ENCODE measurements around the gene SCARB1. TPM values are rescaled to one million over a fixed set of nuclear protein-coding genes. Genes with fewer than 3 reads are reported as not detected.

Gene SCARB1
- total RNA-seq, 1 donor from 2014 or later = 6.6 TPM

DNA sequence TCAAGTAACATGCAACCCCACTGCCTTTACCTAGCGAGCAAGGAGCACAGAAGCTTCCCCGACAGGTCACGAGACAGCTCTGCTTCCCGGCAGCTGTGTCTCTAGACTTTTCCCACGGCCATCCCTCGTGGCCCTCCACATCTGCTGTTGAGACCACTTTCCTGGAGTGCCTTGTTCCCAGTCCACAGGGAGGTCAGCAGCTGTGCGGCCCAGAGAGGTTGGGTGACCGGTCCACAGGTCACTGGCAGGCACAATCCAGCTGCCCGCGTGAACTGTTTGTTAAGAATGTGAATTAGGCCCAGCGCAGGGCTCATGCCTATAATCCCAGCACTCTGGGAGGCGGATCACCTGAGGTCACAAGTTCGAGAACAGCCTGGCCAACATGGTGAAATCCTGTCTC lies 71.5 kb downstream of the SCARB1 start:
- Histone ChIP-seq H3K27me3 (ENCODE audit: control insufficient read depth, insufficient read depth, low read length) (no peaks in the 10 kb centered on the region), H3K36me3 (ENCODE audit: control insufficient read depth, insufficient read depth, low read length) (peaks cover 2% of the 10 kb centered on the region), H3K4me3 (ENCODE audit: low read depth, low read length) (no peak overlapping the region)
- TF ChIP-seq CTCF (IDR thresholded peaks at IDR 0.05; ENCODE audit: insufficient read depth, low read length, severe bottlenecking) = no peak
- DNase-seq (ENCODE audit: low read depth) = no peak
- no peak for FAIRE-seq

GRCh38 chr12:124790650-124791400 lies 72.8 kb downstream of the SCARB1 start:
- DNase-seq (ENCODE audit: low read depth) = no peak
- Histone ChIP-seq H3K36me3 (ENCODE audit: control insufficient read depth, insufficient read depth, low read length) (peaks cover 3% of the 10 kb centered on the region), H3K27me3 (ENCODE audit: control insufficient read depth, insufficient read depth, low read length) (no peaks in the 10 kb centered on the region), H3K4me3 (ENCODE audit: low read depth, low read length) (no peak overlapping the region)
- no peak for FAIRE-seq
- TF ChIP-seq CTCF (IDR thresholded peaks at IDR 0.05; ENCODE audit: insufficient read depth, low read length, severe bottlenecking) = no peak

- Histone ChIP-seq H3K27me3 (ENCODE audit: control insufficient read depth, insufficient read depth, low read length) (no peaks in the 10 kb centered on the region), H3K36me3 (ENCODE audit: control insufficient read depth, insufficient read depth, low read length) (peaks cover 8% of the 10 kb centered on the region), H3K4me3 (ENCODE audit: low read depth, low read length) (no peak overlapping the region)
- peak; percentile 32 for FAIRE-seq
- no peak for DNase-seq (ENCODE audit: low read depth)
- TF ChIP-seq CTCF (IDR thresholded peaks at IDR 0.05; ENCODE audit: insufficient read depth, low read length, severe bottlenecking) = no peak
Observed at GRCh38 chr12:124788936-124789555, 74.6 kb downstream of the SCARB1 start.

GRCh38 chr12:124786061-124786964 lies 77.4 kb downstream of the SCARB1 start:
- DNase-seq (ENCODE audit: low read depth) = peak; percentile 87
- no peak for TF ChIP-seq CTCF (IDR thresholded peaks at IDR 0.05; ENCODE audit: insufficient read depth, low read length, severe bottlenecking)
- H3K36me3 ChIP-seq (ENCODE audit: control insufficient read depth, insufficient read depth, low read length) = peaks cover 8% of the 10 kb centered on the region
- peak; percentile 94 for FAIRE-seq
- H3K4me3 ChIP-seq (ENCODE audit: low read depth, low read length) = peak overlapping the region; percentile 25
- H3K27me3 ChIP-seq (ENCODE audit: control insufficient read depth, insufficient read depth, low read length) = no peaks in the 10 kb centered on the region

DNA sequence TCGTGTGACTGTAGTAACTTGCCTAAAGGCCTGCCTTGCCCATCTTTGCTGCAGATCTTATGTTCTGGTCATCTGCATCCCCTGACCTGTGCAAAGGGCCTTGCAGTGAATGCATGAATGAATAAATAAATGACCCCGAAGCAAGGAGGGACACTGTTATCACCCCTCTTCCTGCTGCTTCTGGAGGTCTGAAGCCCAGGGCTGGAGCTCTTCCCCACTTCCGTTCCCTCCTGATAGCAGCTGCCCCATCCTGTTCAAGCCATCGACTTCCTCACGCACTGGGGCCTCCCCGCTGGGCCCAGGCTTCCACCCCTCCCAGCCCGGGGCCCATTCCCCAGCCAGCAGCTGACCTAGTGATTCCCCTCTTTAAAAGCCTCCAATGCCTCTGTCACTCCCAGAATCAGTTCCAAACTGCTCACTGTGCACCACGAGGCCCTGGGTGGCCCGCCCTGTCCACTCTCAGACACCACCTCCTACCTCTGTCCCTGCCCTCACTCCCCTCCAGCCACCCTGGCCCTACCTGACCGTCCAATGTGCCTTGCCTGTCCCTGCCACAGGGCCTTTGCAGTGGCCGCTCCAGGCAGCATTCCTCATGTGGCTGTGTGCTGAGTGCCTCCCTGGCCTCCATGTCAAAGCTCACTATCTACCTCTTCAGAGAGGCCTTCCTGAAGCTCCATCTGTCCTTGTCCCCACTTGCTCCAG lies 78.6 kb downstream of the SCARB1 start:
- Histone ChIP-seq H3K4me3 (ENCODE audit: low read depth, low read length) (no peak overlapping the region), H3K27me3 (ENCODE audit: control insufficient read depth, insufficient read depth, low read length) (no peaks in the 10 kb centered on the region), H3K36me3 (ENCODE audit: control insufficient read depth, insufficient read depth, low read length) (peaks cover 8% of the 10 kb centered on the region)
- no peak for DNase-seq (ENCODE audit: low read depth)
- no peak for TF ChIP-seq CTCF (IDR thresholded peaks at IDR 0.05; ENCODE audit: insufficient read depth, low read length, severe bottlenecking)
- no peak for FAIRE-seq
